G401 (cell line): ENCODE measurements around the gene RPS3. TPM values are rescaled to one million over a fixed set of nuclear protein-coding genes. Genes with fewer than 3 reads are reported as not detected.
"Not testable (repeated sequence)": the region's sequence is repeated elsewhere in the genome, so short reads cannot be mapped to it uniquely, and the experiment has no call there.

Experiments used
- DNase-seq: peaks from one replicate; pipeline ENCODE4 v3.0.0-alpha.2; 2015; ENCODE audit warnings: low spot score
- in situ Hi-C: cut with HindIII; loops from 2 replicates; pipeline ENCODE4 v1.10.0; 2016; ENCODE audit warnings: low sequenced_read_pairs, mixed read lengths
- total RNA-seq: library from RNA; depleted of rRNA; stranded (reverse); fragments of >200 nt; shearing (Covaris generic); gene quantifications from 2 replicates; pipeline ENCODE4 v1.2.3, GENCODE V29; 2014; rRNA removed

The RPS3 gene
- 2,959 and 3,951 TPM in 2 replicates for total RNA-seq

DNA sequence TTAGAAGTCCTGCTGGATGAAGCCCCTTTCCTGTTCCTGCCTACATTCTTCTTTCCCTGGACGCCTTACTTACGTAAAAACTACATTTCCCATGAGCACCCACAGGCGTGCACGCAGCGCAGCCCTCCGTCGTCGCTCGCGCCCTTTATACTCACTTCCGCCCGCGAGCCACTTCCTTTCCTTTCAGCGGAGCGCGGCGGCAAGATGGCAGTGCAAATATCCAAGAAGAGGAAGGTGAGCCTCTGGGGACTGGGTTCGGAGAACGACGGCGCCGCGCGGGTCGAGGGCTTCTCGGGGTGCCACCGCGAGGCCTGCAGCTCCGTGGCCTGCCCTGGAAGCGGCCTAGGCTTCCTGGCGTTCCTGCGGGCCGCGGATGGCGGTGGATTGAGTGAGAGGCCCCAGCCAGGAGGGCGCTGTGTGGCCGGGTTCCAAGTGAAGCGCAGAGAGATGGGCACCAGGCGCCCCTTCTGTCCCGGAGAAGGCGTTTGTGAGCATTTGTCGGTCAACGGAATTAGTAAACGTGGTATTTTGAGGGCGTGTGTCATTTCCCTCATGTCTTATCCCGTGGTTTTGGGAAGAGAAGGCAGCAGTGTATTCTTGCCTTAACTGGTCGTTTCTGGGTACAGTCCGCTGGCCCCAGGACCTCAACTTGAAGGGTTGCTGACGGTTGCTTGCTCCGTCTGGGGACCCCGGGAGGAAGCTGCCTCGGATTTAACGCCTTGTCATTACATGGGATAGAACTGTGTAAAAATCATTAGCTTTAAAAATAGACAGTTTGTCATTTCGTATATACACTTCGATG is at the start of gene RPS3:
Gene RPS3 (plus strand): TSS at position 175 of the 802 bp plus-strand sequence. CDS start 30 bp downstream, at position 205.
- peak; percentile 95 for DNase-seq
- in situ Hi-C loops: no loop called here

DNA sequence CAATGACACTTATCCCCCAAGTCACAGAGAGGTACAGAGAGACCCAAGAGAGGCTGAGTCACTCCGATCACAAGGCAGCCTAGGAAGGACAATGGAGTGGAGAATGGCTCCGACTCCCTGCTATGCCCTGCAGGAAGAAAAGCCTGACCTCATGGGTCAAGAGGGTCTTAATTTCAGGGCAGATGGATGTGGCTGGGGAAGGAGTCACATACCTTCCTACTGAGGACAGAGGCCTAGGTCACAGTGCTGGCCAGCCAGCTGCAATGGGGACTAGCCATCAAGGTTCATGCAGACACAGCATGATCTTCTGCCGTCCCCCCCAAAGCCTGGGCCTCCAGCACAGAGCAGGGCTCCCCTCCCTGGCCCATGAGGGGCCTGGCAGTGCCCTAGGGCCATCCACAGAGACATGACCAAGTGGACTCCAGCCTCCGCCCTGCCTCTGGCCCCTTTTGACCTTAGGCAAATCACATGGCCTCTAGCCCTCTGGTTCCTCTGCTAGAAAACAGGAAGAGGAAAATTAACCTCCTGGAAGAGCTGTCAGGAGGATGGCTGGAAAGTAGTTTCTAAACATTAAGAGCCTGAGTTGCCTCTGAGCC is 49.7 kb upstream of the RPS3 start:
- in situ Hi-C loops: no loop called here
- no peak for DNase-seq

DNA sequence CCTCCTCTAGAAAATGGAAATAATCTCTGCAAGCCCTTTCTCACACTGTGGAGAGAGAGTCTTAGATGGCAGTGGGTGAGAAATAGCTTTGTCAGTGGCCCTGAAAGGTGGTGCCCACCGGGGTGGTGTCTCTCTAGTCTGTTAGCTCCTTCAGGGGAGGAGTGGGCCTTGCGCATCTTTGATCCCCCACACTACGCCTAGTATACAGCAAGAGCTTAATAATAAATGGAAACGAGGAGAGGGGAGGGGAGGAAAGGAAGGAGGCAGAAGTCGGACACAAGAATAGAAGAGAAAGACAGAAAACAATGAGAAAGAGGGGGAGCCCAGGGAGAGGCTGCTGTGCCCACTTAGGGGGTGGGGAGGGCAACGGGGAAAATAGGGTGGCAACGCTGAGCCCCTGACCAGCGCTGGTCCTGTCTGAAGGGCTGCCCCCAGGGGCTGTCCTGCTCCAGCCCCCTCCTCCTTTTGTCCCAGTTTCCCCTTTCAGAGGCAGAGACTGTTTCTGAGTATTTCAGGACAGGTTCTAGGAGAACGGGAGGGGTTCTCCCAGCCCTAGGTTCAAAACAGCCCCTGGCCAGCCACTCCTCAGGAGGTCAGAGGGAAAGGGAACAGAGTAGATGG is 49.1 kb upstream of the RPS3 start:
- in situ Hi-C loops: no loop called here
- DNase-seq: no peak

DNA sequence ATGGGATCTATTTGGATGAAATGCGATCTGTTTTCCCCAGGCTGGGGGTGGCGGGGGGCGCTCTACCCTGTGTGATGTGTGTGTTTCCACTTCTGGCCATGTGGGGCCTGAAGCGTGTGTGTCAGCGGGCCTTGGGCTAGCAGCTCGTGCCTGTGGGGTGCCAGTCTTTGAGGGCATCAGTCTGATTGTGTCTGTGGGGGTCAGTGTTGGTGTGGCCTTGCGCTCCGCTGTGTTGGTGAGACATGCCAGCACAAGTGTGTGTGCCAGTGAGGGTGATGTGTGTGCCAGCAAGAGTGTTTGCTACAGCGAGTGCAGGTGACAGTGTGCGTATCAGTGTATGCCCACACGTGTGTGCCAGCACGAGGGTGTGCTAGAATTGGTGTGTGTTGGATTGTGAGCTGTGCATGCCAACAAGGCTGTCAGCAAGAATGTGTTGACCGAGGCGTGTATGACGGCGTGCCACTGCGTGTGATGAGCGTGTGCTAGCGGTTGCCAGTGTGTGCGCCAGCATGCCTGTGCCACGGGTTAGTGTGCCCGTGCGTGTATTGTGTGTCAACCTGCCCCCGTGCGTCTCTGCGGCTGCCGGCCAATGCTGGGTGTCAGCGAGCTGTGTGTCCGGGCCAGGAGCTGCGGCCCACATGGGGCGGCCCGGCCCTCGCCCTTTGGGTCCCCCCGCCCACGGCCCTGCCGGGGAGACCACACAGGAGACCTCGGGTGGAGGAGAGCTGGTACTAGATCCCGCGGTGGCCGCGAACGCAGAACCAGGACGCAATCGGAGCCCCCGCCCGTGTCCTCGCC is 48.4 kb upstream of the RPS3 start:
- in situ Hi-C loops: no loop called here
- peak; percentile 67 for DNase-seq

DNA sequence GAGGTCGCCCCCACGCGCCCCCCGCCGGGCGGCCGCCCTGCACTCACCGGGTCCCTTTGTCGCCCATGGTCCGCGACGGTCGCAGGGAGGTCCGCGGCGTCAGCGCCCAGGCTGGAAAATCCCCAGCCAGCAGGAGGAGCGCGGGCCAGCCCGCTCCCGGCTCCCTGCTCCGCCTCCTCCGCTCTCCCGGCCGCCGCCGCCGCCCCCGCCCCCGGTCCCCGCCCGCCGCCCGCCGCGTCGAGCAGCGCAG is 47.9 kb upstream of the RPS3 start, which contains the start of gene ARRB1:
Gene ARRB1 (minus strand): TSS at position 121 of the 250 bp plus-strand sequence. CDS start 54 bp downstream, at position 67.
- in situ Hi-C loops: no loop called here
- DNase-seq: peak; percentile 58

DNA sequence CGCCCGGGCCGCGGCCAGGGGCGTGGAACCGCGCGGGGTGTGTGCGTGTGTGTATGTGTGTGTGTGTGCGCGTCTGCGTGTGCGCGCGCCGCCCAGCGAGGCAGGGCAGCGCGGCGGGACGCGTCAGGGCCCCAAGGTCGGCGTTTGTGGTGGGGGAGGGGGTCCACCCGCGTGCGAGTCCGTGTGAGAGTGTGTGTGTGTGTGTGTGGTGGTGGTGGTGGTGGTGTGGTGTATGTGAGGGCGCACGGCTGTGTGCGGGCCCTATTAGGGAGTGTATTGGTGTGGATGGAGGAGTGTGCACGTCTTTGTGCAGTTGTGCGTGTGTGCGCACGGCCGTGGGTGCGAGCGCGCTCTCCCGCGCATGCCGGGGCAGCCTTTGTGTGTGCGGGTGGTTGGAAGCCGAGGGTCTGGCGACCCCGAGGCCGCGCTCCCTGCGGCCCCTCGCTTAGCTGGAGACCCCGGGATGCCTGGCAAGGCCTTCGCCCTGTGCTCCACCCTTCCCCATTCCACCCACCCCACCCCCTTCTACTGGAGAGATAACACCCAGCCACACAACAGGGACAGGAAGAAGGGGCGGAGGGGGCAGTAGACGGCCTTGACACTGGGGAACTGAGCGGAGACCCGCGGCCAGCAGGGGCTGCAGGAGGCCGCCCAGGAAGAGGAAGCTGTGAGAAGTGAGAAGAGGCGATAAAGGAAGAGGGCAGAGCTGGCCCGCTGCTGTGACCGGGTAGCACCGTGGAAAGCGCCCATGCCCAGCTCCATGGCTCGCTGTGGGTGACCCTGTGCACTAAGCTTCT is 47.3 kb upstream of the RPS3 start:
- in situ Hi-C loops: no loop called here
- peak; percentile 44 for DNase-seq

DNA sequence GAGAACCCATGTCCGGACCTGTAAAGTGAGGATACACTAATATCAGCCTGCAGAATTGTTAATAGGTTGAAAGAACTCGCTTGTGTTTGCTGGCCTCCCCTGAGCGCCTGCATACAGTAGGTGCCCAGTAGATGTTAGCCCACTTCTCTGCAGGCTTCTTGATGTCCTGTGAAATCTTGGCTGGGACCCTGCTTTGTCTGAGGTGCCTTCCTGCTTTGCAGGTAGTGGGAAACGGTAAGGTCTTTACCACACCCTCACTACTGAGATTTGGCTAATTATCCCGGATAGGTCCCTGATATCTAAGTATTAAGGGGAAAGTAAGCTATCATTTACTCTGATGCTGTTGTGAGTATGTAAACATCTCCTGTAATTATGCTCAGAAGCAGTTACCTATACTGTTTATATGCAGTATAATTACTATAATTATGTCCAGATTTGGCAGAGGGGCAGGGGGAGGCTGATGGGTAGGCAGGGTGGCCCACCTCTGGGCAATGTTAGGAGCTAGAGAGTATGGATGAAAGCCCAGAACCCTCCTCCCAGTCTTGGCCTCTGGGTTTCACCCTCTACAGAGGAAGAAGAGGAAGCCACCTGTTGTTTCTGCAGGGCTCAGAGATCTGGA is 46.6 kb upstream of the RPS3 start:
- no peak for DNase-seq
- in situ Hi-C loops: no loop called here

DNA sequence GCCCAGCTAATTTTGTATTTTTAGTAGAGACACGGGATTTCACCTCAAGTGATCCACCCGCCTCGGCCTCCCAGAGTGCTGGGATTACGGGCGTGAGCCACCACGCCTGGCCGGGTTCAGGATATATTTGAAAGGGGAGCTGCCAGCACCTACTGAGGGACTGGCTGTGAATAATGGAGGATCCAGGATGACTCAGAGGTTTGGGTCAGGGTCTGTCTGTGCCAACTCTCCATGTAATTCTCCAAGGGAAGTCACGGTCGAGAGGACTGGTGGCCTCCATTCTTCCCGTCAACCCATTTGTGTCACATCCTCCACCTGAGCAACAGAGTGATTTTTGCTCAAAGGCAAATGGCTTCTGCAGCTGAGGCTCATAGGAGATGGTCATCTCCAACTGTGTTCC is 44.3 kb upstream of the RPS3 start:
- in situ Hi-C loops: no loop called here
- no peak for DNase-seq

DNA sequence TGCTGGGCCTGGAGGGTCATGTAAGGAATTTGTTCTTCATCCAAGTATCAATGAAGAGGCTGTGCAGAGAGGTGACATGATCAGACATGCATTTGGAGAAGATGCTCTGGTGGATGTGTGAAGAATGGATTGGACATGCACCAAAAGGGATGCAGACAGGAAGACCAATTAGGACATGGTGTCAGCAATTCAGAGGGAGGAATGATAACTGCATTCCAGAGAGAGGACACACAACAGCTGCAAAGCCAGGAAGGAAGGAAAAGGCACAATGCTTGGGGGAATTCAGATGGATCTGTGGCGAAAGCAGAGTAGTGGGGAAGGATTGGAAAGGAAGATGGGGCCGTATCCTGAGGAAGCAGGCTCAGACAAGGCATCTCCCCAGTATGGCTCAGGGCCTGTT is 42.7 kb upstream of the RPS3 start:
- DNase-seq: no peak

DNA sequence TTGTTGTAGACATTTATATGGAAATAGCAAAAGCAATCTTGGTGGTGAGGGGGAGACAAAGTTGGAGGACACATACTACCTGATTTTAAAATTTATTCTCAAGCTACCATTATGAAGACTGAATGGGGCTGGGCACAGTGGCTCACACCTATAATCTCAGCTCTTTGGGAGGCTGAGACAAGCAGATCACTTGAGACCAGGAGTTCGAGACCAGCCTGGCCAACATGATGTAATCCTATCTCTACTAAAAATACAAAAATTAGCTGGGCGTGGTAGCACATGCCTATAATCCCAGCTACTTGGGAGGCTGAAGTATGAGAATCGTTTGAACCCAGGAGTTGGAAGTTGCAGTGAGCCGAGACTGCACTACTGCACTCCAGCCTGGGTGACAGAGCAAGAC is 37.0 kb upstream of the RPS3 start:
- DNase-seq, in situ Hi-C loops: not testable (repeated sequence)

More for the DNA sequence above, 42.7 kb upstream of the RPS3 start:
- in situ Hi-C loops: no loop called here

DNA sequence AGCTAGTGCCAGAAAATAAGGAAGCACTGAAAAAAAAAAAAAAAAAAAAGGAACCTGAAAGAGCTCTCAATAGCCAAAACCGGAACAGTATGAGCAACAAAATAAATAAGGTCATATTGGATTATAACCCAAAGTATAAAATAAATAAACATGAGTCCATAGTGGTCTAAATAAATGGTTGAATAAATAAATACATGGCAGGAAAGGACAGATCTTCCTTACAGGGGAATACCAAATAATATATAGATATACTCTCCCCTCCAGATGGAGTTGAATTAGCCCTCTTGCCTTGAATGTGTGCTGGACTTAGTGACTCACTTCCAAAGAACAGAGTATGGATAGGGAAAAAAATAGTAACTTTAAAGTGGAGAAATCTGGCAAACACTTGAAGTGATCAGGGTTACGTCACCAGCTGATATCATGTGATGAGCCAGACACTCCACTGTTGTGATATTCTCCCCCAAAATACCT is 33.6 kb upstream of the RPS3 start:
- DNase-seq: no peak
- in situ Hi-C loops: no loop called here

DNA sequence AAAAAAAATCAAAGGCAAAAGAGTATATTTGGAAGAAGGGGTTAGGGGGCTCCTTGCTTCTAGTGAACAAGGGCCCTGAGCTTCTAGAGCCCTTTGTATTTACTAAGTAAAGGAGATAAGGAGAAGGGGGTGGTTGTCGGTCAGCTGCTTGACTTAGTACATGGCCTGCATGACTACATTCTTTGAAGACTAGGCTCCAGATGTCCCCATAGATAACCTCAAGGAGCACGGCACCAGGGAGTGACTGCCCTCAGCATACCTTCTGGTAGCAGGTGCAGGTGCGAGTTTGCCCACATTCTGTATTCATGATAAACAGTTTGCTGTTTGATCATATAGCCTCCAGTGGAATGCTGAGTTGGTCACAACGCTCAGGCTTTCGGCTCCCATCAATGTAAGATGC is 32.5 kb upstream of the RPS3 start:
- DNase-seq, in situ Hi-C loops: not testable (repeated sequence)

DNA sequence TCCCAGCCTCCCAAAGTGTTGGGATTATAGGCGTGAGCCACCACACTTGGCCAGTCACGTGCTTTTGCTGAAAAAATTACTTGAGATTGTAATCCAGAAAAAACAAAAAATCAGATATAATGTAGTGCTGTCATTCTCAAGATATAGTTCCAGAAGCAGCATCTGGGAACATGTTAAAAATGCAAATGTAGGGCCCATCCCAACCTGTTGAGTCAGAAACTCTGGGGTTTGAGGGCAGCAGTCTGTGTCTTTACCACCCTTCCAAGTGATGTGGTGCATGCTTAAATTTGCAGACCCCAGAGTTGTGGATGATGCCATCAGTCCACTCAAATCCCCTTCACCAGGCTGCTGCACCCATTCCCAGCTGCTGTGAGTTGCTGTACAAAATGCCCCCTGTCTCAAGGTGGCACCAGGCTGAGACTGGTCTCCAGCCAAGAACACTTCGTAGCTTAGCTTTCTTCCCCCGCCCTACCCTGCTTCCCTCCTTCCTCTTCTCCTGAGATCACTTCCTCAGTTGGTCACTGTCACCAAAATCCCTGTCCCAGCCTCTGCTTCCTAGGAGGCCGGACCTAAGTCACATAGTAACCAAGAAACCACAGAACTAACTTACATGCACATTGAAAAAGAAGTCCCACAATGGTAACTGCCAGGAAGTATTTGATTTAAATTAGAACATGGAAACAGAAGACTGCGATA is 29.6 kb upstream of the RPS3 start:
- in situ Hi-C loops: no loop called here
- DNase-seq: no peak

DNA sequence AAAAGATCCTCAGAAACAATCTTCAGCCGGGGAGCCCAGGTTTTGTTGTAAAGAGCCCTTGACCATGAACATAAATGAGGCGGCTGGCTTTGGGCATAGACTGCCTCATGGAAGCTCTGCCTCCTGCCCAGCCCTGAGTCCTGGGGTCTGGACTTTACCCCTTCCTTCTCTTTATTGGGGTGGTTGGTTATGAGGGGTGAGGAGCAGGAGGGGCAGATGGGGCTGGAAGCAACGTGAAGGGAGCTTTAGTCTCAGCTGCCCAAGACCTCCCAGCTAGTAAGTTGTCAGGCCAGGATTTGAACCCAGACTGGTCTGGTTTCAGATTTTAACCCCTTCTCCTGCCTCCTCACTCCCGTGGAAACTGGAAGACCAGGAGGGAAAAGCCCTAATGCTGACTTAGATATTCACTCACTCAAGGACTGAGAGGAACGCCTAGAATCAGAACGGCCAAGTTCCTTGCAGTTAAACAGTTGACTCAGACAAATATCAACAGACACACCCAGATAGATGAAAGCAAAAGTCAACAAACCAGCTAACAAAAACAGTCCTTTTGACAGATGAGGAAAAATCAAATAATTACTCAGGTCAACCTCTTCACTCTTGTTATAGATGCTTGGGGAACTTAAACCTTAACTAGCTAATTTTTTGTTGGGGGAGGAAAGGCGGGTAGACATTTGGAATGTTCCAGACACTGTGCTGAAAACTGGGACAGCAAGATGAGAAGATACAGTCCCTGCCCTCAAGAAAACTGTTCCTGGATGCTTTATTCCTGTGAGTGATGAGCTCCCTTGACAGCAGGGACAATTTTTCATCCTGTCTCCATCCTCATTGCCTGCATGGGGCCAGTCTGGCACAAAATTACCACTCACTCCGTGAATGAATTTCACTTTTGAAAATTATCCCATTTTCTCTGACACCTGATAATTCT is 27.1 kb upstream of the RPS3 start:
- in situ Hi-C loops: no loop called here
- DNase-seq: no peak

DNA sequence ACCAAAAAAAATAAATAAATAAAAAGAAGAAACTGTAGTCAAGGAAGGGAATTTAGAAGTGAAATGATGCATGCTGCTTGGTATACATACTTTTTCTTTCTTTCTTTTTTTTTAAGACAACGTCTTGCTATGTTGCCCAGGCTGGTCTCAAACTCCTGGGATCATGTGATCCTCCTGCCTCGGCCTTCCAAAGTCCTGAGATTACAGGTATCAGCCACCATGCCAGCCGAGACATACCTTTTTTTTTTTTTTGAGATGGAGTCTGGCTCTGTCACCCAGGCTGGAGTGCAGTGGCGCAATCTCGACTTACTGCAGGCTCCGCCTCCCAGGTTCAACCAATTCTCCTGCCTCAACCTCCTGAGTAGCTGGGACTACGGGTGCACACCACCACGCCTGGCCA is 26.1 kb upstream of the RPS3 start:
- no peak for DNase-seq
- in situ Hi-C loops: no loop called here

DNA sequence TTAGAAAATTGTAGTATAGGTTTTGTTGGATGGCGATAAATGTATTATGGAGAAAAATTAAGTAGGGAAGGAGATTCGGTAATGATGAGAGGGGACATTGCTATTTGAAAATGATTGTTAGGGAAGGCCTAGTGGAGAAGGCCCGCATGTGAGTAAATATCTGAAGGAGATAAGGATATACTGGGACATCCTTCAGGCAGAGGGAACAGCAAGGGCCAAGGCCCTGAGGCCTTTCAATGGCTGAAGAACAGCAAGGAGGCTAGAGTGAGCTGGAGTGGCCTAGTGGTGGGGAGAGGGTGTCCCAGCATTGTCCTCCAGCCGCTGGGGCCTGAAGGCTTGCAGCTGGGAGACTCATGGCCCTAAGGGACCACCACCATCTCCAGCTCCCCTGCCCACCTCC is 24.7 kb upstream of the RPS3 start:
- DNase-seq: no peak
- in situ Hi-C loops: no loop called here

DNA sequence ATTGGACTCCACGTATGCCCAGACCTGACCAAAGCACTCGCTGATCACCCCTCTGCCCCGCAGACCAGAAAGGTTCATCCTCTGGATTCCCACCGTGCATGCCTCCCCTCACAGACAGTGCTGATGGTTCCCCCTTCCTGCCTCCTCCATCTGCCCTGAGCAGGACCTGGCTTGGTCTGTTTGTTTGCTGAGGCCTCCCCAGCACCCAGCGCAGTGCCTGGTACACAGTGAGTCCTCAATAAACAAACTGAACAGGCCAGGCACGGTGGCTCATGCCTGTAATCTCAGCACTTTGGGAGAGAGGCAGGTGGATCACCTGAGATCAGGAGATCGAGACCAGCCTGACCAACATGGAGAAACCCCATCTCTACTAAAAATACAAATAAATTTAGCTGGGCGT is 23.7 kb upstream of the RPS3 start:
- in situ Hi-C loops: no loop called here
- no peak for DNase-seq
